EH (cell line): ENCODE measurements around the gene ANTXR1.

Source experiments
- DNase-seq: peaks from one replicate; pipeline ENCODE4 v3.0.0-alpha.2; 2015; ENCODE audit warnings: low read depth

ANTXR1 gene

GRCh38 chr2:69034122-69034521 is 21.1 kb downstream of the ANTXR1 start:
- no peak for DNase-seq

- DNase-seq, result no peak
Observed at GRCh38 chr2:69034845-69035244, 21.9 kb downstream of the ANTXR1 start.

GRCh38 chr2:69036926-69037325 is 23.9 kb downstream of the ANTXR1 start:
- peak; percentile 75 for DNase-seq

GRCh38 chr2:69041214-69041613 is 28.2 kb downstream of the ANTXR1 start:
- DNase-seq, result no peak

GRCh38 chr2:69043736-69044400 is 30.9 kb downstream of the ANTXR1 start:
- DNase-seq, result no peak

GRCh38 chr2:69046221-69046662 is 33.3 kb downstream of the ANTXR1 start:
- DNase-seq, result peak; percentile 88

GRCh38 chr2:69047625-69048145 is 34.7 kb downstream of the ANTXR1 start:
- no peak for DNase-seq

- DNase-seq, result no peak
Observed at GRCh38 chr2:69050802-69051201, 37.8 kb downstream of the ANTXR1 start.

- peak; percentile 52 for DNase-seq
Observed at GRCh38 chr2:69053416-69053965, 40.5 kb downstream of the ANTXR1 start.

- DNase-seq, result no peak
Observed at GRCh38 chr2:69054431-69054830, 41.5 kb downstream of the ANTXR1 start.

GRCh38 chr2:69055688-69056470 is 42.9 kb downstream of the ANTXR1 start:
- no peak for DNase-seq

GRCh38 chr2:69057660-69058059 is 44.7 kb downstream of the ANTXR1 start:
- DNase-seq, result no peak

- DNase-seq, result no peak
Observed at GRCh38 chr2:69059731-69060290, 46.8 kb downstream of the ANTXR1 start.

GRCh38 chr2:69060938-69061501 is 48.0 kb downstream of the ANTXR1 start:
- no peak for DNase-seq

GRCh38 chr2:69061525-69061924 is 48.5 kb downstream of the ANTXR1 start:
- no peak for DNase-seq

GRCh38 chr2:69062307-69062962 is 49.5 kb downstream of the ANTXR1 start:
- DNase-seq, result no peak

GRCh38 chr2:69065735-69066336 is 52.9 kb downstream of the ANTXR1 start:
- no peak for DNase-seq

- no peak for DNase-seq
Observed at GRCh38 chr2:69067026-69067630, 54.1 kb downstream of the ANTXR1 start.

GRCh38 chr2:69067866-69068265 is 54.9 kb downstream of the ANTXR1 start:
- no peak for DNase-seq

- no peak for DNase-seq
Observed at GRCh38 chr2:69070969-69071368, 58.0 kb downstream of the ANTXR1 start.
